ENCODE data around the gene ARID3A.

DNA sequence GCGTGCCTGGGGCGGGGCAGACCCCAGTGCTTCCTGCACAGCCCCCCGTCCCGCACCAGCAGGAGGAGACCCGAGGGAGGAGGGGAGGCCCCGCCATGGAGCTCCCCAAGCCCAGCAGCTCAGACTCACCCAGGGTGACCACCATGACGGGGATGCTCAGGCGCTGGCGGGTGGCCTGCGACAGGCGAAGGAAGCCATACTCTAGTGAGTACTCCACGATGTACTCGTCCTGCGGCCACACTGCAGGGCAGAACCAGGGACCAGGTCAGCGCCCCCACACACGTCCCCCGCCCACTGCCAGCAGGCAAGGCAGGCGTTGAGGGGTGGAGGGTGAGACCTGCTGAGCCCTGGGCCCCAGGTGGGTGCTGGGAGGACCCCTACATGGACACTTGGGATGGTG is 86.5 kb downstream of the ARID3A start:
- TF ChIP-seq, protein P1, sequence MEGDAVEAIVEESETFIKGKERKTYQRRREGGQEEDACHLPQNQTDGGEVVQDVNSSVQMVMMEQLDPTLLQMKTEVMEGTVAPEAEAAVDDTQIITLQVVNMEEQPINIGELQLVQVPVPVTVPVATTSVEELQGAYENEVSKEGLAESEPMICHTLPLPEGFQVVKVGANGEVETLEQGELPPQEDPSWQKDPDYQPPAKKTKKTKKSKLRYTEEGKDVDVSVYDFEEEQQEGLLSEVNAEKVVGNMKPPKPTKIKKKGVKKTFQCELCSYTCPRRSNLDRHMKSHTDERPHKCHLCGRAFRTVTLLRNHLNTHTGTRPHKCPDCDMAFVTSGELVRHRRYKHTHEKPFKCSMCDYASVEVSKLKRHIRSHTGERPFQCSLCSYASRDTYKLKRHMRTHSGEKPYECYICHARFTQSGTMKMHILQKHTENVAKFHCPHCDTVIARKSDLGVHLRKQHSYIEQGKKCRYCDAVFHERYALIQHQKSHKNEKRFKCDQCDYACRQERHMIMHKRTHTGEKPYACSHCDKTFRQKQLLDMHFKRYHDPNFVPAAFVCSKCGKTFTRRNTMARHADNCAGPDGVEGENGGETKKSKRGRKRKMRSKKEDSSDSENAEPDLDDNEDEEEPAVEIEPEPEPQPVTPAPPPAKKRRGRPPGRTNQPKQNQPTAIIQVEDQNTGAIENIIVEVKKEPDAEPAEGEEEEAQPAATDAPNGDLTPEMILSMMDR (IDR thresholded peaks at IDR 0.05; ENCODE audit: extremely low read depth in 1 of 2, insufficient read depth in 1 of 2, low read depth in 1 of 2, low read length in 2 of 2) = no peak
- TF ChIP-seq, protein P2, sequence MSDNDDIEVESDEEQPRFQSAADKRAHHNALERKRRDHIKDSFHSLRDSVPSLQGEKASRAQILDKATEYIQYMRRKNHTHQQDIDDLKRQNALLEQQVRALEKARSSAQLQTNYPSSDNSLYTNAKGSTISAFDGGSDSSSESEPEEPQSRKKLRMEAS (IDR thresholded peaks at IDR 0.05; ENCODE audit: insufficient read depth, insufficient read length) = no peak
- no peak for TF ChIP-seq EZH2 (IDR thresholded peaks at IDR 0.05; ENCODE audit: borderline replicate concordance, low read depth, low read length, severe bottlenecking)
- TF ChIP-seq POLR2A (IDR thresholded peaks at IDR 0.05; ENCODE audit: low read depth, low read length) = no peak
- no peak for TF ChIP-seq POLR2AphosphoS5 (IDR thresholded peaks at IDR 0.05; ENCODE audit: insufficient read depth, low read depth, low read length)
- no peak for TF ChIP-seq JUN (IDR thresholded peaks at IDR 0.05; ENCODE audit: borderline replicate concordance, insufficient read depth, insufficient read length, low read depth)
- TF ChIP-seq MYC (IDR thresholded peaks at IDR 0.05; ENCODE audit: low read depth, low read length) = no peak
